Panc1 (cell line): ENCODE measurements around the gene RABGAP1. TPM values are rescaled to one million over a fixed set of nuclear protein-coding genes. Genes with fewer than 3 reads are reported as not detected.

Source experiments
- ATAC-seq: fragments of 200-7000 bp; cut with Tn5 transposase; 2 replicates; pipeline ENCODE4 v1.9.1; 2020; ENCODE audit warnings: mild to moderate bottlenecking, moderate library complexity
- BruUV-seq: library from RNA; stranded (reverse); fragments of 400-500 nt; replicated peaks from 2 replicates; lab custom pipeline; 2021; lab: Mats Ljungman, UMichigan
- CTCF ChIA-PET: fragments of 300-600 bp; sonication (Branson Sonifier 250); formaldehyde crosslinking; loops from one replicate; lab custom pipeline; 2022; ENCODE audit warnings: antibody characterized with exemption; lab: Charles Lee
- POLR2A ChIA-PET: fragments of 300-600 bp; sonication (Branson Sonifier 250); formaldehyde crosslinking; loops from one replicate; lab custom pipeline; 2022; ENCODE audit warnings: antibody characterized with exemption; lab: Charles Lee
- DNase-seq: peaks from one replicate; pipeline ENCODE4 v3.0.0-alpha.2; 2010; ENCODE audit warnings: low read depth, low spot score
- H3K27ac ChIP-seq: 2 replicates; pipeline ENCODE4 v1.5.1; 2011; ENCODE audit warnings: mild to moderate bottlenecking, low read length, inconsistent platforms
- H3K27me3 ChIP-seq: fragments of 200-500 bp; sonication (Bioruptor generic); 2 replicates; pipeline ENCODE4 v1.6.0; 2014; ENCODE audit warnings: low read length, inconsistent platforms; ENCODE audit not compliant: control insufficient read depth, insufficient read depth
- H3K36me3 ChIP-seq: fragments of 200-500 bp; sonication (Bioruptor generic); 2 replicates; pipeline ENCODE4 v1.5.1; 2014; ENCODE audit warnings: inconsistent platforms, mild to moderate bottlenecking, low read length, moderate library complexity; ENCODE audit not compliant: control insufficient read depth, insufficient read depth
- H3K4me1 ChIP-seq: 2 replicates; pipeline ENCODE4 v1.5.1; 2011; ENCODE audit warnings: inconsistent platforms, mild to moderate bottlenecking, low read length, moderate library complexity; ENCODE audit not compliant: control insufficient read depth, insufficient read depth
- H3K4me3 ChIP-seq, 2 experiments: 2 replicates each; pipeline ENCODE4 v1.5.1; 2011 to 2012; ENCODE audit warnings: low read depth in 2 of 2, low read length in 2 of 2, mild to moderate bottlenecking in 2 of 2, inconsistent platforms in 1 of 2, moderate library complexity in 1 of 2
- H3K9me3 ChIP-seq: fragments of 200-500 bp; sonication (Bioruptor generic); 2 replicates; pipeline ENCODE4 v1.5.1; 2014; ENCODE audit warnings: low read depth, mild to moderate bottlenecking, inconsistent platforms, low read length, moderate library complexity; ENCODE audit not compliant: control insufficient read depth, insufficient read depth
- CTCF ChIP-seq: fragments of 450-650 bp; IDR thresholded peaks from 2 replicates; pipeline ENCODE4 v1.5.1; 2017; ENCODE audit warnings: mild to moderate bottlenecking
- POLR2AphosphoS5 ChIP-seq: IDR thresholded peaks from 2 replicates; pipeline ENCODE4 v1.6.1; 2012; ENCODE audit warnings: mild to moderate bottlenecking, low read depth, low read length, moderate library complexity
- REST ChIP-seq, 2 experiments: IDR thresholded peaks; 2 replicates each; pipeline ENCODE4 v1.6.1; 2011 to 2012; ENCODE audit warnings: low read depth in 2 of 2, control low read depth in 1 of 2, low read length in 1 of 2, mild to moderate bottlenecking in 1 of 2, moderate library complexity in 1 of 2; ENCODE audit not compliant: insufficient read depth in 1 of 2
- SIN3A ChIP-seq: IDR thresholded peaks from 2 replicates; pipeline ENCODE4 v1.6.1; 2012; ENCODE audit warnings: low read depth, mild to moderate bottlenecking, low read length, moderate library complexity, borderline replicate concordance; ENCODE audit not compliant: insufficient read depth
- TCF7L2 ChIP-seq: IDR thresholded peaks from 2 replicates; pipeline ENCODE4 v1.6.1; 2011; ENCODE audit warnings: mild to moderate bottlenecking, low read depth, low read length, inconsistent platforms
- in situ Hi-C: cut with HindIII; loops from 2 replicates; pipeline ENCODE4 v1.10.0; 2016; ENCODE audit warnings: low sequenced_read_pairs, low pct_unique_long_range_greater_than_20kb
- intact Hi-C: fragments of 100-400 bp; cut with micrococcal nuclease; formaldehyde crosslinking; loops from one replicate; pipeline ENCODE4 v1.10.0; 2022; ENCODE audit not compliant: unreplicated experiment
- total RNA-seq: library from RNA; stranded (reverse); gene quantifications from one replicate; pipeline ENCODE4 v1.2.1, GENCODE V29; 2021; ENCODE audit not compliant: unreplicated experiment

RABGAP1 gene
- total RNA-seq, 1 experiment from 2014 or later, result 41.4 TPM

GRCh38 chr9:123131993-123132392, 191.2 kb downstream of the RABGAP1 start:
- DNase-seq, result no peak
- POLR2A ChIA-PET, result no interaction called here

GRCh38 chr9:123132696-123133095, 191.9 kb downstream of the RABGAP1 start:
- ChIA-PET POLR2A (no interaction called here), CTCF (no interaction called here)
- no peaks in the 10 kb centered on the region; the same call in 1 of the 2 replicates for H3K36me3 ChIP-seq
- no peaks in the 10 kb centered on the region for H3K4me1 ChIP-seq
- no peaks in the 10 kb centered on the region for H3K9me3 ChIP-seq
- TF ChIP-seq REST (IDR thresholded peaks at IDR 0.05; ENCODE audit: insufficient read depth in 1 of 2, low read depth in 2 of 2, low read length in 1 of 2) (no peak), SIN3A (no peak), TCF7L2 (no peak), CTCF (no peak), POLR2AphosphoS5 (no peak)
- no TSS peak for BruUV-seq
- in situ Hi-C loops (no loop called here), intact Hi-C loops (no loop called here)
- no peak for DNase-seq
- no peak overlapping the region for H3K27ac ChIP-seq
- H3K27me3 ChIP-seq, result no peaks in the 10 kb centered on the region
- H3K4me3 ChIP-seq, result no peak overlapping the region
- no peak for ATAC-seq

More at GRCh38 chr9:123131993-123132392, 191.2 kb downstream of the RABGAP1 start:
- no peaks in the 10 kb centered on the region; the same call in 1 of the 2 replicates for H3K36me3 ChIP-seq
- H3K4me1 ChIP-seq, result no peaks in the 10 kb centered on the region
- H3K27me3 ChIP-seq, result no peaks in the 10 kb centered on the region
- ATAC-seq, result no peak
- H3K4me3 ChIP-seq, result no peak overlapping the region
- TF ChIP-seq SIN3A, result no peak
- TF ChIP-seq POLR2AphosphoS5, result no peak
- no peak for TF ChIP-seq CTCF
- no peak for TF ChIP-seq REST (IDR thresholded peaks at IDR 0.05; ENCODE audit: insufficient read depth in 1 of 2, low read depth in 2 of 2, low read length in 1 of 2)
- no peak for TF ChIP-seq TCF7L2
- no peak overlapping the region for H3K27ac ChIP-seq
- in situ Hi-C loops, result no loop called here
- no TSS peak for BruUV-seq
- CTCF ChIA-PET, result no interaction called here
- intact Hi-C loops, result no loop called here
- H3K9me3 ChIP-seq, result no peaks in the 10 kb centered on the region
